DMS53 (cell line): ENCODE data around the gene ATP23.

Source experiments
- DNase-seq: peaks from one replicate; lab custom pipeline; 2025; lab: John Stamatoyannopoulos, UW

The ATP23 gene

DNA sequence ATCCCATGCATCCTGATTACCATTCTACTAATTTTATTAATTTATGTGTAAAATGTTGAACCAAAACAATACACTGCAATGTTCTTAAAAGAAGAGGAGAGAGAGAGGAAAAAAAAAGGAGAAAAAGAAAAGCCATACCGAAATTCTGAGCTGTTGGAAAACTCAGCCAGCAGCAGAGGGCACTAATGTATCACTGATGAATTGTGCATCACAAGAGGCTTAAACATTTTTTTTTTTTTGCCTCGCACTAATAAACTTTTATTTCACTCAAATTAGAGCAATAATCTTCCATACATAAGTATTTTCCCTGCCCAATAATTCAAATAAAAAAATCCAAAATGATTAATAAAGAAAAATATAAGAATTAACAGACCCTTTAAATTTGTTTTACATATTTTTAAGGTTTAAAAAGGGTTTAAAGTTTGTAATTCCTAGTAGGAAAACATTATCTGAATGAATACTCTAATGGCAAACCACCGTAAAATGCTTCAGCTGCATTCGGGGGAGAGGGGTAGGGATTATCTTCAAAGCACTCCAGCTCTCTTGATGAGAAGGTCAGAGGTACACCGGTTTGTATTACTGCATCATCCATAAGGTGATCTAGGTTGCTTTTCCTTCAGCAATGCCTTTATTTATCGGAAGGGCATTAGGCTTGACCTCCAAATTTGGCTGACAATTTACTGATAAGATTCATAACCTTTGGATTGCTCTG is 41.9 kb downstream of the ATP23 start:
- DNase-seq: peak; percentile 81

DNA sequence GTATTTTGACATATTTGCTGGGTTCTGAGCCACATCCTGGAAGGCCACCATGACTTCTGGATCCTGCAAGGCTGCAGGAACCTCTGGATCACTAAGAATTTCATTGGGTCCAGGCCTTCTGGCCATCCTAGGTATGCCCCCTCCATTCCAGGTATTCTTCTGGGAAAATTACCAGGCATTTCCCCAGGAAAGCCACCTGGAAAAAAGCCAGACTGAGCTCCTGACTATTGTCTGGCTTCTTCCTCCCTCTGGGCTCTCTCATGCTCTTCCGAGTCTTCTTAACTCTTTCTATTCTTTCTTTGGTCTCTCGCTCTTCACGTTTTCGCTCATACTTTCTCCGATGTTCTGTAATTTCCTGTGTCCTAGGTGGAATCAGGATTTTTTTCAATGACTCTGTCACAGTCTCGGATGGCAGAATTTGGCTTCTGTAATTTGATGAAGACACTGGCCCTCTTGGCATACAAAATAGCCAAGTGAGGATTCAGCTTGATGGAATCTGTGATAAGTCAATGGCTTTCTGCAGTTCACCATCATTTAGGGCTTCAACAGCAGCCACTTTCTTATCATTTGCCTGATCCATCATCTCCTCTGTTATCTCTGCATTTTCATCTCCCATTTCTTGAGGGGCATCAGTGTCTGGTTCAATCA is 42.6 kb downstream of the ATP23 start:
- DNase-seq: no peak

DNA sequence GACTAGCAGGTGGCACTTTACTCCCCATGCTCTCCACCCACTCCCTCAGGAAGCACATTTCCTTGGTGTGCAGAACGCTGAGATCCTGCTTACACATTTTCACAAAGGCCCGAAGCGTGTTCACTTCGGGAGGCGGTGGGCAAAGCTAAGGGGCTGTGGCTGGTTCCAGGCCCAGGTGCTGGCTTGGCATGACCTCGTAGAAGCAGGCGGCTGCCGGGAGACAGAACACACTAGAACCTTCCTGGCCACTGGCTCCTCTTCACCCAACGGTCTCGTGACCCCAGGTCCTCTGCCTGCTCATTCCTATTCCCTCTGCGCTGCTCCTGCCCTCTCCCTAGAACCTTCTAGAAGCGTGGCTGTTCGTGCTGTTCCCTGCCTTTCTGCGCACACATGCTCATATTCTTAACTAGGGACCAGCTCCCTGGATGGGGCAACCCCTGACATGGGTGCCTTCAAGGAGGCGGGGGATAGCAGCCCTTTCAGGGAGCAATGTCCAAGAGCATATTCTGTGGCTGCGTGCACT is 43.3 kb downstream of the ATP23 start:
- no peak for DNase-seq

DNA sequence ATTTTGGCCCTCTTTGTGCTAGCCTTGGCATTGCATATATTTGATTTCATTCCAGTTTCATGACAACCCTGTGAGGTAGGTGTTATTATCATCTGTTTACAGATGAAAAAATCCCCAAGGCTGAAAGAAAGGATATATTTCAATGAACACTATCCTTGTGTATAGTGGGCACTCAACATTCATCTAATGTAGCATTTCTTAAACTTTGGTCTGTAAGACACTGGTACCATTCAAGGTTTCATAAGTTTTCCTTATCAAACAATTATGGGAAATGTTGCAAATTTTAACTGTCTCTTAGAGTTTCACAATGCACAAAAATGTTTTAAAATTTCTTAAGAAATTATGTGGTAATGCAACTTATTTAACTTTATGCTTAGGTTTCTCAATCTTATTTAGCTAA is 44.3 kb downstream of the ATP23 start:
- DNase-seq: no peak

DNA sequence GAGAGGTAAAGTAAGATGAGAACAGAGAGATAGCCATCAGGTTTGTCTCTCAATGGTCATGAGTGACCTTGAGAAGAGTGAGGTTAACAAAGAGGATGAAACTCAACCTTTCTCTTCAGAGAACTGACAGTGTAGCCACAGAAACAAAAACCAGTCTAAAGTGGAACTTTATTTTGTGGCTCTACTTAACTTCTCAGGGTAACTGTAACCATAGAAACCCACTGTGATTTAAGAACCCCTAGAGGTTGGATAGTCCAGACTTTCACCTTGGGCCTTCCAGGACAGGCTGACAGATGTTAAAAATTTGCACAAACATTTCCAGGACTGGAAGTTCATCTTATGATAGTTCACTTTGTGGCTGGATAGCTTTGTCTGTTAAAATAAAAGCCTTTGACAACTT is 48.5 kb downstream of the ATP23 start:
- DNase-seq: no peak

DNA sequence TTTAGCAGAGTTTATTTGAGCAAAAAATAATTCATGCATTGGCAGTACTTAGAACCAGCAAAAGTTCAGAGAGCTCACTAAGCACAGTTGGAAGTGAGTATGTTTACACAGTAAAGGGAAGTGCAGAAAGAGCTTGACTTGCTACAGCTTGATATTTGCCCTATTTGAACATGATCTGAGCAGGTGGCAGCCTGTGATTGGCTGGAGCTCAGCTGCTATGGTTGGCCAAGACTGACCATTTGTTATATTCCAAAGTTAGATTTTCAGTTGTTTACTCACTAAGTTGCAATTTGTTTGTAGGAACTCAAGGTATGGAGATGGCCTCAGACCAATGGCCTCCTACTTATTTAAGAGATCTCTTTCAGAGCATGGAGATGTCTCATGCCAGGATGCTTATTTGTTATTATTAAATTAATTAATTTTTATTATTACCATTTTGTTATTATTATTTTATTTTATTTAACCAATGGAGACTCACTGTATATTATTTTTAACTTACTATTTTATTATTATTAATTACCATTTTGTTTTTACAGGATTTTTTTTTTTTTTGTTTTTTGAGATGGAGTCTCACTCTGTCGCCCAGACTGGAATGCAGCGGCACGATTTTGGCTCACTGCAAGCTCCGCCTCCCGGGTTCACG is 49.0 kb downstream of the ATP23 start:
- peak; percentile 34 for DNase-seq

DNA sequence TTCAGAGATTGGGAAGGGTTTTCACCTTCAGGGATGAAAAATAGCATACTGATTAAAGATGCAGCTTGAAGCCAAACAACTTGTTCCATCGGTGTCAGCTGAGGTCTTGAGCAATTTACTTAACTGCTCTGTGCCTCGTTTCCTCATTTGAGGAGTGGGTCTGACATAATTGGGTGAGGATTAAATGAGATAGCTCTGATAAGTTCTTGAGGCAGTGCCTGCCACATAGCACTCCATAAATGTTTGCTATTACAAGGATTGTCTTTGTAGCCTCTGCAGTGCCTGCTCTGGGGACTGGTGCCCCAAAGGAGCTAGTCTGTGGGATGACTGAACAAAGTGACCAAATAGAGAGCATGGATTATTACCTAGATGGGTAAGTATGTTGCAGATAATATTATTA is 50.6 kb downstream of the ATP23 start:
- no peak for DNase-seq

DNA sequence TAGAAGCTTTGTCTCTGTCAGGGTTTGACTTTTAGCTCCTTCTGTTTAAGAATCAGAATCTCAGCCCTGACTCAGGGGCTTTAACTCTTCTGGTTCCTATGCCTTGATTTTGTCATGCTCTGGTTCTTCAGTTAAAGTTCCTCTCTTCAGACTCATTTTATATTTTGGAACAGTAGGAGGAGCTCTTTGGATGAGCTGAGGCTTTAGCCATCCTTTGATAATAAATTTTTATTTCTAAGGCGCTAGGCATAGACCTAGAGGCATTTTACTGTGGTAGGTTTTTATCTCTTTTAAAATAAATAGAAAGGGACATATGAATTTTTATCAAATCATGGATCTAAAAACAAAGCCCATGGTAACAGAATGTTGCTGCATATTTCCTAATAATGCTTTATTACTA is 51.7 kb downstream of the ATP23 start:
- DNase-seq: peak; percentile 44

DNA sequence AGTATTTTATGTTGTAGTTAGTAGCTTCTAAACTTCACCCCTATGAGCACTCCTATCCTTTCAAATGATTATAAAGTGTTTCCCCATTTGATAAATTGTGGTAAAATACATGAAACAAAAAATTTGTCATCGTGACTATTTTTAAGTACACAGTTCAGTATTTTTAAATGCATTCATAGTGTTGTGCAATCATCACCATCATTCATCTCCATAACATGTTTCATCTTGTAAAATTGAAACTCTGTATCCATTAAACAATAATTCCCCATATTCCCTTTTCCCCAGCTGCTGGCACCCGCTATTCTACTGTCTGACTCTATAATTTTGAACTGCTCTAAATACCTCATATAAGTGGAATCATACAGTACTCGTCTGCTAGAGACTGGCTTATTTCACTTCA is 52.5 kb downstream of the ATP23 start:
- no peak for DNase-seq

DNA sequence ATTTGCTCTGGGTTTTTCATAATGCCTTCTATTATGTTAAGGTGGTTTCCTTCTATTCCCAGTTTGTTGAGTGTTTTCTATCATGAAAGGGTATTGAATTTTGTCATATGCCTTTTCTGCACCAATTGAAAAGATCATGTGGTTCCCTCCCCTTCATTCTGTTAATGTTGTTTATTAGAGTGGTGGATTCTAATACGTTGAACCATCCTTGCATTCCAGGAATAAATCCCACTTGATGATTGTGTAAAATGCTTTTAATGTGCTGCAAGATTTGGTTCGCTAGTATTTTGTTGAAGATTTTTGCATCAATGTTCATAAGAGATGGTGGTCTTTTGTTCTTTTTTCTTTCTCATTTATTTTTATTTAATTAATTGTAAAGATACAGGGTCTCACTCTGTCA is 55.2 kb downstream of the ATP23 start:
- peak; percentile 13 for DNase-seq

DNA sequence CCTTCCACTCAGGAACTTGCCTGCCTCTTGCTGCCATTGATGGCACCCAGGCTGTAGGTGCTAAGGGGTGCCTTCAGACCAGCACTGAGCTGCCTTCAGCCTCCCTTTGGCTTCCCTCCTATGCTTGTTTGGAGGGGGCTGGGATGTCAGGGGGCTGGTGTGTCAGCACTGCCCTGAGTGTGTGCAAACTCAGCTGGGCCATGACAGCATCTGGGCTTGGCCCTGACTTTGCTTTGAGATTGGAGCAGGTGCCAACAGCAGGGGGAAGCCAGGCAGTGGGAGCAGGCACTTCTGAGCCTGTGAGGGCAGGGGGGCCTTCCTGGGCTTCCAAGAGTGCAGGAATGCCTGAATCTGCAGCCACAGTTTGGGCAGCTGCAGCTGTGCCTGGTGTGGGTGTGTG is 56.9 kb downstream of the ATP23 start:
- no peak for DNase-seq

DNA sequence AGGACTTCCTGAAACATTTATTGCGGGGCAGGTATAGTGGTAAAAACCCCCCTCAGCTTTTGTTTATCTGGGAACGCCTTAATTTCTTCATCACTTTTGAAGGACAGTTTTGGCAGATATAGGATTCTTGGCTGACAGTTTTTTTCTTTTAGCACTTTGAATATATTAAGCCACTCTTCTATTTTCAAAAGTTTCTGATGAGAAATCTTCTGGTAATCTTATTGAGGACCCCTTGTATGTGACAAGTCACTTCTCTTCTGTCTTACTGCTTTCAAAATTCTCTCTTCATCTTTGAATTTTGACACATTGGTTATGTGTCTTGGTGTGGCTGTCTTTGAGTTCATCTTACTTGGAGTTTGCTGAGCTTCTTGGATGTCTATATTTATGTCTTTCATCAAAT is 59.1 kb downstream of the ATP23 start:
- no peak for DNase-seq

DNA sequence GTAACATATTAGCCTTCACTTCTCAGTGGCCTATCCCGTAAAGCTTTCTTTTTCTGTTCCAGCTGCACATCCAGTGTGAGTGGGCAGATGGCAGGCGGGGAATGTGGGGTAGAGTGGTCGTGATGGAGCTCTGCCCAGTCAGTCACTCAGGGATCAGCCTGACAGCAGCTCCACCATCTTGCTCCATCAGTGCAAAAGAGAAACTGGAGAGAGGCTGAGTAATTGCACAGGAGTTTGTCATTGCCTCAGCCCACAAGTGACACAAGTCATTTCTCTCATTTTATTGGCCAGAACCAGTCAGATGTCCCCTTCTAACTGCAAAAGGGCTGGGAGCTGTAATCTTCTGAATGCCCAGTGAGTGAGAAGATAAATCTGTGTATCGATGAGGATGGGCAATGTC is 66.5 kb downstream of the ATP23 start:
- DNase-seq: no peak

DNA sequence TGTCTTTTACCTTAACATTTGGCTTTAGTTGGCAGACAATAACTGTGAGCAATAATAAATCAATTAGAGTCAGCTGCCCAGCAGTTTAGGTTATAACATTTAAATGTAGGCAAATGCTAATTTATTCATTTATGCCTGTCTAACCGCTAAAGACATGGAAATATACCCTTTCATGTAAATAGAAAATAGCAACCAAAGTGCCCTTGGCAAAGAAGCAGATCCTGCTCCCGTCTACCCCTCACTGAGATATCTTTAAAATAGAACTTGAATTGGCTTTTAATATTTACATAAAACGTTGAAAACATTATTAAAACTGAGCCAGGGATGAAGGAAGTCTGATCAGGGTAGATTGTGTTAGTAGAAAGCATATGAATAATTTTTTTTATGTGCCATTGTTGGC is 67.3 kb downstream of the ATP23 start:
- DNase-seq: no peak
